Measurements from ENCODE around the gene ACTA2.

- TF ChIP-seq CTCF (IDR thresholded peaks at IDR 0.05), result no peak
- no peak for TF ChIP-seq POLR2A (IDR thresholded peaks at IDR 0.05)
Observed at GRCh38 chr10:88983206-88983605, 30.6 kb upstream of the ACTA2 start.
